ENCODE measurements around the gene PRSS48.
"Not testable (repeated sequence)": the region's sequence is repeated elsewhere in the genome, so short reads cannot be mapped to it uniquely, and the experiment has no call there.

Gene PRSS48

DNA sequence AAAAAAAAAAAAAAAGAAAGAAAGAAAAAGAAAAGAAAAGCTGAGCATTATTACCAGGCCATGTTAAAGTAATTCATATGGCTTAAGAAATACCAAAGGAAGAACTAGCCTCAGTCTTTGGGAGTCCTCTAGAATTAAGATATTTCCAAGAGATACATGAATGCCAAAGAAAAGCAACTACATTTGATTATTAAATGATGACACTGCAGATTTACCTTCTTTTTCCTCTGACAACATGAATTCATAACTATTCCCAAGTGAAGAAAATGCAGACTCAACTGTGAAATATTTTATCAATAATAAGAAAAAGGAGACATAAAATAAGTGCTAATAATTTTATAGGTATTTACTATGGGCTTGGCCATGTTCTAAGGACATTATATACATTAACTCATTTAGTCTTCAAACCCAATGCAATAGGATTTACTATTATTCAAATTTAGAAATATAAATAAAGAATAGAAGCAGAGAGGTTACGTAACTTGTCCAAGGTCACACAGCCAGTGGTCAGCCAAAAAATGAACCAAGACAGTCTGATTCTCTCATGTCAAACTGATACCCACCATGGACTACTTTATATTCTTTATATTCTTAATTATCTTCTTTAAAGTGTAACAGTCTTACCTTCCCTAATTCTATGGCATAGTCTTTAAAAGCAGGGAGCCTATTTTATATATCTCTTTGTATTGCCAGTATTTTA, 41.5 kb downstream of the PRSS48 start:
- Mint-ChIP-seq H3K4me3 (no peak overlapping the region), H3K36me3 (no peaks in the 10 kb centered on the region), H3K4me1 (no peaks in the 10 kb centered on the region), H3K27ac (no peak overlapping the region), H3K27me3 (peaks cover 22 to 31% of the 10 kb centered on the region in 2 donors), H3K9me3 (no peaks in the 10 kb centered on the region)
- ATAC-seq (replicated peaks) (no peak), DNase-seq (no peak)

GRCh38 chr4:151319490-151319889, 42.5 kb downstream of the PRSS48 start:
- H3K4me1 Mint-ChIP-seq: peaks cover 4 to 5% of the 10 kb centered on the region in 2 donors
- H3K27me3 Mint-ChIP-seq: peaks cover 32 to 41% of the 10 kb centered on the region in 2 donors
- H3K36me3 Mint-ChIP-seq: no peaks in the 10 kb centered on the region

DNA sequence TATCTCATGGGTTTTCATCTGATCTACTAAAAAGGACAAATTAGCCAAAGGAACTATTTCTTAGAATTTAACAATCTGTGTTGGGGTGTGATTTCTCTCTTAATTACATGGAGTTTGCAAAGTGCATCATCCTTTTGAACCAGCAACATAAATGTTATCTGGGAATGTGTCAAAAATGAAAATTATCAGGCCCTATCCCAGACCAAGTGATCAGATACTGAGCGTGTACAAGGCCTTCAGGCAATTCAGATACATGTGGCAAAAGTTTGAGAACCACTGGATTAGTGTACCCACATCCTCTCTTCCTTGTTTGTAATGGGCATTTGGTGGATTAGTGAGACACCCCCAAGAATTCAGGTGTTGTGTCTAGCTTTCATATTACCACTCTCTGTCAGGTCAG, 44.6 kb downstream of the PRSS48 start:
- H3K4me1 Mint-ChIP-seq: peaks cover 10 to 17% of the 10 kb centered on the region in 2 donors
- no peak for DNase-seq
- H3K9me3 Mint-ChIP-seq: peaks cover 0 to 3% of the 10 kb centered on the region in 2 donors
- no peaks in the 10 kb centered on the region for H3K36me3 Mint-ChIP-seq
- no peak for ATAC-seq (replicated peaks)
- no peak overlapping the region for H3K27ac Mint-ChIP-seq
- peaks cover 43 to 60% of the 10 kb centered on the region in 2 donors for H3K27me3 Mint-ChIP-seq
- H3K4me3 Mint-ChIP-seq: no peak overlapping the region

More at GRCh38 chr4:151319490-151319889, 42.5 kb downstream of the PRSS48 start:
- Mint-ChIP-seq H3K9me3 (no peaks in the 10 kb centered on the region), H3K4me3 (no peak overlapping the region), H3K27ac (no peak overlapping the region)
- ATAC-seq (replicated peaks) (no peak), DNase-seq (no peak)

GRCh38 chr4:151322161-151322560, 45.2 kb downstream of the PRSS48 start:
- not testable (repeated sequence) for H3K27ac Mint-ChIP-seq; ATAC-seq (replicated peaks); H3K4me3 Mint-ChIP-seq; DNase-seq; H3K36me3 Mint-ChIP-seq; H3K9me3 Mint-ChIP-seq
- H3K27me3 Mint-ChIP-seq: peaks cover 46 to 65% of the 10 kb centered on the region in 2 donors
- H3K4me1 Mint-ChIP-seq: peaks cover 10 to 17% of the 10 kb centered on the region in 2 donors

- no peaks in the 10 kb centered on the region for H3K36me3 Mint-ChIP-seq
- H3K9me3 Mint-ChIP-seq: peaks cover 0 to 3% of the 10 kb centered on the region in 2 donors
- H3K27ac Mint-ChIP-seq: no peak overlapping the region
- ATAC-seq (replicated peaks): no peak
- H3K4me3 Mint-ChIP-seq: no peak overlapping the region
- peaks cover 46 to 65% of the 10 kb centered on the region in 2 donors for H3K27me3 Mint-ChIP-seq
- DNase-seq: no peak
- H3K4me1 Mint-ChIP-seq: peaks cover 10 to 17% of the 10 kb centered on the region in 2 donors
Measured at GRCh38 chr4:151322570-151322969, 45.6 kb downstream of the PRSS48 start.

DNA sequence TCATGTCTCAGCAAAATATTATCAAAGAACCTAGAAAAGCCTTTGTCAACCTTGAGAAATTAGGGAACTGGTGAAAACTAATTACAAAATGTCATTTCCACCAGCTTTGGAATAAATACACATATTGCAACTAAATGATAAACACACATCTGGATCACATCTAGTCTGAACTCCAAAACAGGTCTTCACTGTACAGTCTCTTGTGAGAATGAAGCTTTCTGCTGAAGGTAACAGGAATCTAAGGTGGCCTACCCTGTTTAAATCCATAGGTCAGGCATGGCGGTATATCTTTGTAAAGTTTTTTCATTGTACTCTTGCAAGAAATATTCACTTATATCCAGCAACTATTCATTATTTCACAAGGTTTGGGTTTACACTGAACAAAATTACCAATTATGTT, 46.7 kb downstream of the PRSS48 start:
- Mint-ChIP-seq H3K4me3 (no peak overlapping the region), H3K27me3 (peaks cover 52 to 74% of the 10 kb centered on the region in 2 donors)

DNA sequence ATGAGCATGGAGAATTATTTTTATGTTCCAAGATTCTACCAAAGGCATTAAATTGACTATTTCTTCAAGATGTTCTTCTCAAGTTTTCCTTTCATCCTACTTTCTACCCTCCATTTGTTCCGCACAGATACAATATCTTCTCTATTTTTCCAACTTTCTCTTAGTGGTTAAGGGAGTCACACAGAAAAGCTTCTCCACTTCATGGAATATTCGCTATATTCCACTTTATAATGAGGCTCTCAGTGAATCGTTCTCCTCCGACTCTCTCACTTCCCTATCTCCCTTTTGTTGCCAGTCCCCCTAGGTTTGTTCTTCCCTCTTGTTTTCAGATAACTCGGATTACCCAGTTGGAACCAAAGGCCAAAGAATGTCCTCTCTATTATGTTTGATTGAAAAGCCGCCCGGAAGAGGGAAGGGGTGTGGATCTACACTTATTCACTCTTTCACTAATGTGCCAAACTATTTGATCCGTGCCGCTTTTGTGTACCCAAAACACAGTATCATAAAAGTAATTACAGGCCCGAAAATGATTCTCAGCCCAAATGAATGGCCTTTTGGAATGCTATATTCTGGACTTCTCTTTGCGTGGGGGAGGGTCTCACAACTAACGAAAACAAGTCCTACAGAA, 47.3 kb downstream of the PRSS48 start:
- ATAC-seq (replicated peaks) (no peak), DNase-seq (no peak)
- H3K27ac Mint-ChIP-seq: no peak overlapping the region
- H3K9me3 Mint-ChIP-seq: peaks cover 0 to 5% of the 10 kb centered on the region in 2 donors
- peak overlapping the region in 1 of 2 donors; percentile 70 for H3K4me3 Mint-ChIP-seq
- H3K36me3 Mint-ChIP-seq: no peaks in the 10 kb centered on the region
- H3K4me1 Mint-ChIP-seq: peaks cover 10 to 17% of the 10 kb centered on the region in 2 donors
- peaks cover 56 to 79% of the 10 kb centered on the region in 2 donors for H3K27me3 Mint-ChIP-seq

More for the DNA sequence above, 46.7 kb downstream of the PRSS48 start:
- Mint-ChIP-seq H3K36me3 (no peaks in the 10 kb centered on the region), H3K9me3 (peaks cover 0 to 3% of the 10 kb centered on the region in 2 donors), H3K4me1 (peaks cover 10 to 17% of the 10 kb centered on the region in 2 donors), H3K27ac (no peak overlapping the region)
- ATAC-seq (replicated peaks) (no peak), DNase-seq (no peak)

DNA sequence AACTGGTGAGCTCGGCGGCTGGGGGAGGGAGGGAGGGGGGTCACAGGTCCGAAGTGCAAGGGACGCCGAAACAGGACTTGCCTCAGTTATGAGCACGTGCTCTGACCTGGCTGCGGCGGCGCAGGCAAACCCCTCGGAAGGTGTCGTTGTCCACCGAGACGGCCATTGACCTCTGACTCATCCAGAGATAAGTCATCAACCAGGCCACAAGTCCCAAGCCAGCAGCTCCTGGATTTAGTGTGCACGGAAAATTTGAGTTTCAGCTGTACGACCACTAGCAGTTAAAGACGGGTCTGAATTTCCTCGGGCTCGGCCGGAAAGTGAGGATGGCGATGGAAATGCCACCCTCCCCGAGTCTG, 47.8 kb downstream of the PRSS48 start:
- no peak overlapping the region for H3K27ac Mint-ChIP-seq
- DNase-seq (peak; percentile 39), ATAC-seq (replicated peaks) (peak; percentile 69 to 87)
- H3K36me3 Mint-ChIP-seq: no peaks in the 10 kb centered on the region
- H3K4me1 Mint-ChIP-seq: peaks cover 10 to 17% of the 10 kb centered on the region in 2 donors
- H3K4me3 Mint-ChIP-seq: peak overlapping the region; percentile 62 to 70
- H3K9me3 Mint-ChIP-seq: peaks cover 0 to 5% of the 10 kb centered on the region in 2 donors
- peaks cover 58 to 81% of the 10 kb centered on the region in 2 donors for H3K27me3 Mint-ChIP-seq

- Mint-ChIP-seq H3K9me3 (peaks cover 0 to 5% of the 10 kb centered on the region in 2 donors), H3K27me3 (peaks cover 58 to 78% of the 10 kb centered on the region in 2 donors), H3K36me3 (no peaks in the 10 kb centered on the region), H3K4me3 (peak within 1 kb of the TSS; percentile 84 to 88), H3K4me1 (peaks cover 10 to 17% of the 10 kb centered on the region in 2 donors), H3K27ac (peak within 1 kb of the TSS; percentile 77)
- DNase-seq (no peak), ATAC-seq (replicated peaks) (peak; percentile 48 to 50)
Measured at GRCh38 chr4:151325111-151325948, 48.4 kb downstream of the PRSS48 start, which contains the start of gene SH3D19. SH3D19 (minus strand) TSS chr4:151325605; CDS start chr4:151325352, 253 bp downstream.

- H3K4me3 Mint-ChIP-seq: peak overlapping the region; percentile 84 to 88
- H3K36me3 Mint-ChIP-seq: peaks cover 0 to 1% of the 10 kb centered on the region in 2 donors
- DNase-seq: no peak
- no peak overlapping the region for H3K27ac Mint-ChIP-seq
- H3K4me1 Mint-ChIP-seq: peaks cover 10 to 17% of the 10 kb centered on the region in 2 donors
- H3K9me3 Mint-ChIP-seq: peaks cover 3 to 8% of the 10 kb centered on the region in 2 donors
- no peak for ATAC-seq (replicated peaks)
- peaks cover 60 to 77% of the 10 kb centered on the region in 2 donors for H3K27me3 Mint-ChIP-seq
Measured at GRCh38 chr4:151325949-151326246, 48.9 kb downstream of the PRSS48 start.

DNA sequence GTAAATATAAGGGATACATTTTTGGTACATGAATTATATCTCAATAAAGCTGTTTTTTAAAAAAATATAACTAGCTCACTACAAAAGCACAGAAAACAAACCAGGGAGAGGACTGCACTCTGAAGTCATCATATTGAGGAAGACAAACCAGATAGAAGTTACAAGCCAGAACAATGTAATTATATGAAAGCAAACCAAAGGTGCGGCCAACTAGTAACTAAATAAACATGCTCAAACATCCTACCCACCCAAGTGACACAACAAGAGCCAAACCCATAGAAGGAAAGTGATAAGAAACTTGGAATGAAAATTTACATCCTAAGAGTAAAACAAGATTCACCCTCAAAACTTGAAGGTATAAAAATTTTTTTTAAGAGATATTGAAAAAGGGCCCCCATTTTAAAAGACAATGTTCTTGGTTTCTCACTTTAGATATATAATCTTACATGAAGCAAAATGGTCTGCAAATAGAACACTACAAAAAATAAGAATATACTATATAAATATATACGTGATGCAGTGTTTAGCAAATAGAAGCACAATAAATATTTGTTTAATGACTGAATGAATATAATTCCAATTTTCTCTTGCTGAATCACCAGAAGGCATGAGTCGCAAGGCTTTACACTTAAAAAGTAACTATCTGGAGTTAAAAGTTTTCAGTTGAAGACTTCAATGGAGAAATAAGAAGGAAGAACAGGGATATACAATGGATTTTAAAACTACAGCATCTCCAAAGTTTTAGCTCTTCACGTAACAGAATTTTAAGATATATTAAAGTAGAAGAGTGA, 52.5 kb downstream of the PRSS48 start:
- H3K27ac Mint-ChIP-seq: no peak overlapping the region
- H3K36me3 Mint-ChIP-seq: peaks cover 0 to 1% of the 10 kb centered on the region in 2 donors
- peaks cover 38 to 58% of the 10 kb centered on the region in 2 donors for H3K27me3 Mint-ChIP-seq
- H3K4me1 Mint-ChIP-seq: peaks cover 6 to 13% of the 10 kb centered on the region in 2 donors
- ATAC-seq (replicated peaks) (no peak), DNase-seq (no peak)
- H3K4me3 Mint-ChIP-seq: no peak overlapping the region
- peaks cover 9 to 12% of the 10 kb centered on the region in 2 donors for H3K9me3 Mint-ChIP-seq

DNA sequence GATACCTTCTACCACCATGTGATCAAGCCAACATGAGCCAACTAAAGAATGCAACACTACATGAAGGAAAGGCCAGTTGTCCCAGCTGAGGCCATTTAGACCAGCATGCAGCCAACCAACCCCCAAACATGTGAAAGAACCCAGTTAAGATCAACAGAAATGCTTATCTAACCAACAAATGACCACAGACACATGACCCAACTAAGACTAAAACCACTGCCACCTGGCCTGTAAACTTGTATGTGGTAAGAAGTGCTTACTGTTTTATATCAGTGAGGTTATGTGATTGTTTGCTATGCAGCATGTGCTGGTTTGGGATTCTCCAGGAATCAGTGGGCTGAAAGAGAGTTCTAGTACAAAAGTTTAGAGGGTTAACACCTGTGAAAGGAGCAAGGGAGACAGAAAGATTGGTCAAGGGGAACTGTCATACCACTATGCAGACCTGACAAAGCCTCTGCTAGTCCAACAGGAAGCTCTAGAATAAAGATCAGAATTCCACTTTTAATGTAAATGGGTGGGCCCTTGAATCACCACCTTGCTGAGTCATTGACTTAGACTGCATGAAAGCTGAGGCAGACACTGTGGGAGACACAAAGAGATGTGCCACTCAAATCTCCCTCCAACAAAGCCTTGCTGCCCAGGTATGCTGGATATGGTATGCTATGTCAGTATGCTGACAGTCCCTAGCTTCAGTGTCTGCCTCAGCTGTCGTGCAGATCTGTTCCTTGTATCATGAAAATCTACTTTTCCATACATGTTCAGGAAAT, 54.5 kb downstream of the PRSS48 start:
- Mint-ChIP-seq H3K4me1 (no peaks in the 10 kb centered on the region), H3K9me3 (peaks cover 9% of the 10 kb centered on the region in 2 donors), H3K4me3 (no peak overlapping the region), H3K27me3 (peaks cover 23 to 41% of the 10 kb centered on the region in 2 donors), H3K36me3 (peaks cover 0 to 1% of the 10 kb centered on the region in 2 donors), H3K27ac (no peak overlapping the region)
- DNase-seq (no peak), ATAC-seq (replicated peaks) (no peak)

DNA sequence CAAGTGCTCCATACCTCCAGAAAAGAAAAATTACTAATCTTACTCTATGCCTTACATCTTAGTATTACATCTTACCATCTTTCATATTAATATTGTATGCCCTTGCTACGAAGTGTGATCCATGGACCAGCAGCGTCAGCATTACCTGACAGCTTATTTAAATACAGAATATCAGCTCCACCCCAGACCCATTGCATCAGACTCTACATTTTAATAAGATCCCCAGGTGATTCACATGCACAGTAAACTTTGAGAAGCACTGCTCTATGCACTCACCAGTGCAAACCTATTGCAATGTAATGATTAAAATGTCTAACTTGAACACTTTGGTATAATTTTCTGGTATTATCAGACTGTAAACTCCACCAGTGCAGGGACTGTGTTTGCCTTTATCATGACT, 62.5 kb downstream of the PRSS48 start:
- H3K27me3 Mint-ChIP-seq: peaks cover 6 to 14% of the 10 kb centered on the region in 2 donors
- no peaks in the 10 kb centered on the region for H3K36me3 Mint-ChIP-seq
- no peak overlapping the region for H3K27ac Mint-ChIP-seq
- no peaks in the 10 kb centered on the region for H3K9me3 Mint-ChIP-seq
- DNase-seq (no peak), ATAC-seq (replicated peaks) (no peak)
- H3K4me1 Mint-ChIP-seq: no peaks in the 10 kb centered on the region
- no peak overlapping the region for H3K4me3 Mint-ChIP-seq

All from stimulated activated naive B cell treated with anti-CD40 and anti-IgM and Interleukin-4, amounts not matched to agents 10 μg/mL and 1 μg/mL and 100 μg/mL, for 72 hours (primary cell).